Lower leg skin (tissue), 4 donors: Measurements from ENCODE around the gene HOXC12. TPM values are rescaled to one million over a fixed set of nuclear protein-coding genes. Genes with fewer than 3 reads are reported as not detected.

ENCODE experiments used
- DNase-seq, 2 donors: peaks; one replicate each; pipeline ENCODE4 v3.0.0-alpha.2; 2019; ENCODE audit warnings: low spot score in 2 of 2
- H3K4me3 ChIP-seq: fragments of 200-600 bp; sonication (generic); 2 replicates; pipeline ENCODE4 v1.5.1; 2017; ENCODE audit warnings: mild to moderate bottlenecking, low read depth; ENCODE audit not compliant: poor library complexity, severe bottlenecking
- CTCF ChIP-seq, 3 donors: fragments of 450-650 bp; IDR thresholded peaks; one replicate each; pipeline ENCODE4 v1.5.1; 2016; ENCODE audit warnings: antibody characterized with exemption in 3 of 3, mild to moderate bottlenecking in 3 of 3, moderate library complexity in 2 of 3
- POLR2A ChIP-seq, 2 donors: fragments of 450-650 bp; IDR thresholded peaks; one replicate each; pipeline ENCODE4 v1.6.1; 2016 to 2017; ENCODE audit warnings: antibody characterized with exemption in 2 of 2, mild to moderate bottlenecking in 1 of 2, moderate library complexity in 1 of 2
- WGBS, 2 donors: methylation state at CpG; one replicate each; pipeline ENCODE4 v1.1.5; 2018; 5-methylcytosine and 5-hydroxymethylcytosine counted together
- intact Hi-C: fragments of 100-400 bp; cut with DNase I; formaldehyde crosslinking; loops from one replicate; pipeline ENCODE4 v1.15.0; 2023; ENCODE audit warnings: low total_unique reads
- total RNA-seq, 4 donors: library from RNA; depleted of rRNA; stranded (reverse); fragments of >200 nt; gene quantifications; one replicate each; pipeline ENCODE4 v1.1.0, GENCODE V29; 2016

The HOXC12 gene
- total RNA-seq, 4 donors from 2014 or later, result 4.4 to 13.6 (median 6.5) TPM

- 63 to 86% methylated on average over 3 of the region's 3 CpGs for WGBS, 2 donors
- H3K4me3 ChIP-seq, result no peak overlapping the region
- no peak for DNase-seq
- intact Hi-C loops, result no loop called here
- no peak for TF ChIP-seq CTCF (IDR thresholded peaks at IDR 0.05)
- TF ChIP-seq POLR2A (IDR thresholded peaks at IDR 0.05), result no peak
Observed at GRCh38 chr12:53958128-53958527, 3.4 kb downstream of the HOXC12 start.

GRCh38 chr12:53959314-53959713, 4.6 kb downstream of the HOXC12 start:
- 64 to 76% methylated on average over 4 of the region's 4 CpGs for WGBS, 2 donors
- TF ChIP-seq CTCF (IDR thresholded peaks at IDR 0.05) (no peak), POLR2A (IDR thresholded peaks at IDR 0.05) (no peak)

DNA sequence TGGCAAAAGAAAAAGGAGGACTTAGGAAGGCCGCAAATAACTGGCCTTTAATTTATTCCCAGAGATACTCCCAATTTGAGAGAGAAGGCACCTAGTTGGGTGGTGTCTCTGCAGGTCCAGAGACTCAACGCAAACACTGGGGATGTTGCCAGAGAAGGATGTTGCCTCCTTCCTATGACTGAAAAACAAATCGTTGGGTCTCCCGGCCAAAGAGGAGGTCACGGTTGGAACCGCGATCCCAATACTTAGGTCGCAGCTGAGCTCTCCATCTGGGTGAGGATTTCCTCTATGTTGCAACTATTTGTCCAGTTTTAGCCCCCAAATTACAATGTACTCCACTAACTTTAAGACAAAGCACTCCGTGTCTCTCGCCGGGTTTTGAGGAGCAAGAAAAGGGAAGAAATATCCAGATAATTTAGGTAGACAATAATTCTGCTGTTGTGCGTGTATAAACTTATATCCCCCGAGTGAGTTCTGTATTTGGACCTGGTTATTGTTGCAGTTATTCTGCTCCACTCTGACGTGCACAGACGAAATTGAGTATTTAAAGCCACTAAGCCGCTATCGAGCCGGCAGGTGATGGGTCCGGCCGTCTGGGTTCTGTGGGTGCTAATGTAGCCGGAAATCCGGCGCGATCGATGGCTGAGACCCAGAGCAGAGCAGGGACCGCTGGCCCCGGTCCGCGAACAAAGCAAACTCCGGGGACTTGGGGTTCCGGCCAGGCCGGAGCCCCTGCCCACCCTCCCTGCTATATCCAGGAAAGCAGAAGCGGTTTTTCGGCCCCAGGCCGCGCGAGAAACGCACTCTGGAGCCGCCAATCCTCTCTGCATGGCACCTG, 5.7 kb downstream of the HOXC12 start:
- DNase-seq, result no peak
- TF ChIP-seq POLR2A (IDR thresholded peaks at IDR 0.05), result no peak
- no peak for TF ChIP-seq CTCF (IDR thresholded peaks at IDR 0.05)
- intact Hi-C loops, result no loop called here
- no peak overlapping the region for H3K4me3 ChIP-seq
- 66 to 73% methylated on average over 33 to 39 of the region's 39 CpGs for WGBS, 2 donors

More at GRCh38 chr12:53959314-53959713, 4.6 kb downstream of the HOXC12 start:
- intact Hi-C loops, result no loop called here
- H3K4me3 ChIP-seq, result no peak overlapping the region
- no peak for DNase-seq

GRCh38 chr12:53961025-53961761, 6.5 kb downstream of the HOXC12 start:
- intact Hi-C loops, result no loop called here
- H3K4me3 ChIP-seq, result no peak overlapping the region
- DNase-seq, result no peak
- 62 to 70% methylated on average over 45 to 56 of the region's 72 CpGs for WGBS, 2 donors
- no peak for TF ChIP-seq POLR2A (IDR thresholded peaks at IDR 0.05)
- TF ChIP-seq CTCF (IDR thresholded peaks at IDR 0.05), result no peak

DNA sequence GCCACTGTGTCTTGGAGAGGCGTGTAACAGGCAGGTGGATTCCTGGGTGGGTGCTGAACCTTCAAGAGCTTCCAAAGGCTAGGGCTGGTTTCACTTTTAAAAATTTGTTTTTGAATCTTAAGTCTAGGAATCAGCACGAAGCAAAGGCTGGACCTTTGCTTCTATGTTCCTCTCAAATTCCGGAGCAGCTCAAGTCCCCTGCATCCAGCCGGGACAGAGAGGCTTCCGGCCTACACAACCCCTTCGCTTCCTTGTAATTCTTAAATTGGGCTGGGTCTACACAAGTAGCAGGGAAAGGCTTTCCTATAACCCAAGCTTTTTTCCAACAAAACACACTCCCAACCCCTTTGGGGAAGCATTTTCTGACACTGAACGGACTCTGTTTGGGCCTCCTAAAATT, 8.3 kb downstream of the HOXC12 start:
- no peak for TF ChIP-seq POLR2A (IDR thresholded peaks at IDR 0.05)
- no peak for TF ChIP-seq CTCF (IDR thresholded peaks at IDR 0.05)
- H3K4me3 ChIP-seq, result no peak overlapping the region
- DNase-seq, result no peak
- WGBS, 2 donors, result 73 to 74% methylated on average over 7 of the region's 7 CpGs
- intact Hi-C loops, result no loop called here
